LNCaP clone FGC (cell line): ENCODE results near the gene SPTBN1.
A peak's percentile ranks its signal among the peaks of the same experiment; 100 is the strongest.

Experiments used
- DNase-seq: peaks from one replicate; pipeline ENCODE4 v3.0.0-alpha.2; 2011; ENCODE audit warnings: low read depth
- H3K4me3 ChIP-seq: 2 replicates; pipeline ENCODE4 v1.5.1; 2011; ENCODE audit warnings: mild to moderate bottlenecking, low read depth, low read length, control low read depth
- CTCF ChIP-seq: IDR thresholded peaks from 2 replicates; pipeline ENCODE4 v1.5.1; 2012; ENCODE audit warnings: mild to moderate bottlenecking; ENCODE audit not compliant: control insufficient read depth, insufficient read depth; ENCODE audit errors: extremely low read depth

SPTBN1 gene

GRCh38 chr2:54595161-54595803, 139.2 kb downstream of the SPTBN1 start:
- no peak for DNase-seq
- no peak overlapping the region for H3K4me3 ChIP-seq
- no peak for TF ChIP-seq CTCF

- no peak overlapping the region for H3K4me3 ChIP-seq
Observed at GRCh38 chr2:54595999-54596902, 140.1 kb downstream of the SPTBN1 start.

GRCh38 chr2:54597153-54597848, 141.2 kb downstream of the SPTBN1 start:
- peak; percentile 41 for DNase-seq
- TF ChIP-seq CTCF: no peak
- no peak overlapping the region for H3K4me3 ChIP-seq

More at GRCh38 chr2:54595999-54596902, 140.1 kb downstream of the SPTBN1 start:
- DNase-seq: no peak
- no peak for TF ChIP-seq CTCF

- no peak for TF ChIP-seq CTCF
- H3K4me3 ChIP-seq: no peak overlapping the region
- DNase-seq: no peak
Observed at GRCh38 chr2:54598347-54599325, 142.5 kb downstream of the SPTBN1 start.

- DNase-seq: no peak
- no peak overlapping the region for H3K4me3 ChIP-seq
- no peak for TF ChIP-seq CTCF
Observed at GRCh38 chr2:54599326-54599710, 143.2 kb downstream of the SPTBN1 start.

GRCh38 chr2:54599914-54600313, 143.8 kb downstream of the SPTBN1 start:
- TF ChIP-seq CTCF: no peak
- no peak for DNase-seq
- no peak overlapping the region for H3K4me3 ChIP-seq
